RWPE2 (cell line): ENCODE data around the gene C5orf22.

Source experiments
- ATAC-seq: fragments of 200-7000 bp; cut with Tn5 transposase; 3 replicates; pipeline ENCODE4 v1.9.1; 2021; ENCODE audit warnings: low read depth
- DNase-seq: peaks from one replicate; pipeline ENCODE4 v3.0.0-alpha.2; 2020; ENCODE audit warnings: low spot score
- H3K27ac ChIP-seq: fragments of 450-650 bp; 2 replicates; pipeline ENCODE4 v1.5.1; 2017; ENCODE audit warnings: mild to moderate bottlenecking; ENCODE audit not compliant: poor library complexity, severe bottlenecking
- H3K27me3 ChIP-seq: fragments of 250-450 bp; sonication (Bioruptor Pico); 2 replicates; pipeline ENCODE4 v1.5.1; 2021; ENCODE audit warnings: mild to moderate bottlenecking, moderate library complexity; ENCODE audit not compliant: insufficient read depth, poor library complexity, severe bottlenecking
- H3K36me3 ChIP-seq: fragments of 250-450 bp; sonication (Bioruptor Pico); 2 replicates; pipeline ENCODE4 v1.5.1; 2020; ENCODE audit warnings: low read depth, mild to moderate bottlenecking, moderate library complexity
- H3K4me1 ChIP-seq: fragments of 250-450 bp; sonication (Bioruptor Pico); 2 replicates; pipeline ENCODE4 v1.5.1; 2021; ENCODE audit warnings: mild to moderate bottlenecking, moderate library complexity; ENCODE audit not compliant: insufficient read depth, poor library complexity, severe bottlenecking
- H3K4me3 ChIP-seq: fragments of 250-450 bp; sonication (Bioruptor Pico); 2 replicates; pipeline ENCODE4 v1.5.1; 2021; ENCODE audit warnings: mild to moderate bottlenecking, moderate library complexity; ENCODE audit not compliant: severe bottlenecking
- H3K9me3 ChIP-seq: fragments of 250-450 bp; sonication (Bioruptor Pico); 2 replicates; pipeline ENCODE4 v1.5.1; 2021; ENCODE audit warnings: mild to moderate bottlenecking, moderate library complexity; ENCODE audit not compliant: severe bottlenecking
- CTCF ChIP-seq: fragments of 450-650 bp; IDR thresholded peaks from one replicate; pipeline ENCODE4 v1.5.1; 2017; ENCODE audit warnings: mild to moderate bottlenecking, moderate library complexity; ENCODE audit not compliant: poor library complexity, severe bottlenecking

C5orf22 gene

GRCh38 chr5:31502506-31502905 lies 29.6 kb upstream of the C5orf22 start:
- Histone ChIP-seq H3K27me3 (no peaks in the 10 kb centered on the region), H3K4me3 (no peak overlapping the region), H3K36me3 (peaks cover 83% of the 10 kb centered on the region), H3K4me1 (no peaks in the 10 kb centered on the region), H3K27ac (no peak overlapping the region), H3K9me3 (no peaks in the 10 kb centered on the region)
- no peak for TF ChIP-seq CTCF
- DNase-seq (no peak), ATAC-seq (no peak)

- H3K27ac ChIP-seq, result no peak overlapping the region
- no peak overlapping the region for H3K4me3 ChIP-seq
- ATAC-seq (no peak), DNase-seq (no peak)
- H3K4me1 ChIP-seq, result no peaks in the 10 kb centered on the region
- H3K27me3 ChIP-seq, result no peaks in the 10 kb centered on the region
- peaks cover 89% of the 10 kb centered on the region for H3K36me3 ChIP-seq
- TF ChIP-seq CTCF, result no peak
- no peaks in the 10 kb centered on the region for H3K9me3 ChIP-seq
Observed at GRCh38 chr5:31504529-31504928, 27.6 kb upstream of the C5orf22 start.

DNA sequence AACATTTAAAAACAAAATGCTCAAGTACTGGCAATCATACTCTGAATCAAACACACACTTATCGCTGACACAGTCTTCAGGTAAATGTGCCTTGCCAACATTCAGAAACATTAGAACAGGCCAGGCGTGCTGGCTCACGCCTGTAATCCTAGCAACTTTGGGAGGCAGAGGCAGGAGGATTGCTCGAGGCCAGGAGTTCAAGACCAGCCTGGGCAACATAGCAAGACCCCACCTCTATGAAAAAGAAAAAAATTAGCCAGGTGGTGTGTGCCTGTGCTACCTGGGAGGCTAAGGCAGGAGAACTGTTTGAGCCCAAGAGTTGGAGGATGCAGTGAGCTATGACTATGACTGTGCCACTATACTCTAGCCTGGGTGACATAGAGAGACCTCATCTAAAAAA lies 20.8 kb upstream of the C5orf22 start:
- H3K27me3 ChIP-seq, result no peaks in the 10 kb centered on the region
- H3K4me1 ChIP-seq, result no peaks in the 10 kb centered on the region
- no peak overlapping the region for H3K4me3 ChIP-seq
- no peak overlapping the region for H3K27ac ChIP-seq
- no peak for TF ChIP-seq CTCF
- ATAC-seq (no peak), DNase-seq (no peak)
- H3K36me3 ChIP-seq, result peaks cover 89% of the 10 kb centered on the region
- H3K9me3 ChIP-seq, result no peaks in the 10 kb centered on the region

DNA sequence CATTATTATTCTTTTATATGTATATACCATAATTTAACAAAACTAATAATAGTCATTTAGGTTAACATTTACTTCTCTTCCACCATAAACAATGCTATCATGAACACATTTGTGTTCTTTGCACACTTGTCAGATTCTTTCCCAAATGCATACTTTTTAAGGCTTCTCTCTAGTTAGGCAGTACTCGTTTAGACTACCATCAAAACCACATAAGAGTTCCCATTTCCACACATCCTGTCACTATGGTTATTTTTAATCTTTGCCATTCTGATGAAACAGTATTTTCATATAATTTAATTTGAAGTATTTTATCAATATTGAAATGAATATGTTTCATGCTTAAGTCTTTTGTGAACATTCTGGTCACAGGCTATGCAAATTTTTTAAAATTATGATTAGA lies 15.3 kb upstream of the C5orf22 start:
- DNase-seq (no peak), ATAC-seq (no peak)
- H3K9me3 ChIP-seq, result no peaks in the 10 kb centered on the region
- no peak overlapping the region for H3K4me3 ChIP-seq
- no peaks in the 10 kb centered on the region for H3K4me1 ChIP-seq
- peaks cover 96% of the 10 kb centered on the region for H3K36me3 ChIP-seq
- no peaks in the 10 kb centered on the region for H3K27me3 ChIP-seq
- no peak overlapping the region for H3K27ac ChIP-seq
- TF ChIP-seq CTCF, result no peak

DNA sequence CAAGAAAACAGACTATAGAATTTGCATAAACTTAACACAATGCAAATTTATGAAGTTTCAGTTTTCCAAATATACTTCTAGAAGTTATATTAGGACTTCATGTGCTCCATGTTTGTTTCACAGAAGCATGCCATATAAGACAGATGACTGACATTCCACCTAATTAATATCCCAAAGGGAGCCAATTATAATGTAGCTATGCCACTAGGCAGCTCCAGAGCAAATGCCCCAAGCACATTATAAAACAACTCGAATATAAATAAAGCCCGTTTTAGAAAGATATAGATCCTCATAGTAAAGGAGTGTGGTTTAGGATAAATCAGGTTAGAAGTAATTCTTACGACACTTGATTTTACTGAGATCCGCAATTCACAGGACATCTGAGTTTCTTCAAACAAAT lies 9.1 kb upstream of the C5orf22 start:
- ATAC-seq, result no peak
- TF ChIP-seq CTCF, result no peak
- H3K36me3 ChIP-seq, result peaks cover 98% of the 10 kb centered on the region

More for the DNA sequence above, 9.1 kb upstream of the C5orf22 start:
- H3K27ac ChIP-seq, result no peak overlapping the region
- H3K4me1 ChIP-seq, result no peaks in the 10 kb centered on the region
- H3K27me3 ChIP-seq, result no peaks in the 10 kb centered on the region
- DNase-seq, result no peak
- peaks cover 3% of the 10 kb centered on the region for H3K9me3 ChIP-seq
- no peak overlapping the region for H3K4me3 ChIP-seq
